Neural cell (in vitro differentiated cells): ENCODE data around the gene KHK. TPM values are rescaled to one million over a fixed set of nuclear protein-coding genes. Genes with fewer than 3 reads are reported as not detected.

Experiments
- H2AFZ ChIP-seq: fragments of 200-600, 300-800 bp; sonication (generic), shearing (Covaris generic); 2 replicates; pipeline ENCODE4 v1.6.0; 2014; ENCODE audit warnings: low read depth, mild to moderate bottlenecking, antibody characterized with exemption, low read length, moderate library complexity
- H3F3A ChIP-seq: fragments of 200-600 bp; shearing (Covaris generic); 2 replicates; pipeline ENCODE4 v1.6.1; 2016; ENCODE audit warnings: mild to moderate bottlenecking, moderate library complexity, mixed read lengths, antibody characterized with exemption, low read length; ENCODE audit not compliant: insufficient read depth, poor library complexity, severe bottlenecking
- H3K27ac ChIP-seq: fragments of 200-600, 300-800 bp; sonication (generic), shearing (Covaris generic); 2 replicates; pipeline ENCODE4 v1.5.1; 2014; ENCODE audit warnings: mild to moderate bottlenecking, low read length, moderate library complexity
- H3K27me3 ChIP-seq: fragments of 300-800, 200-600 bp; sonication (generic), shearing (Covaris generic); 2 replicates; pipeline ENCODE4 v1.6.0; 2014; ENCODE audit warnings: mild to moderate bottlenecking, low read depth, low read length, moderate library complexity; ENCODE audit not compliant: insufficient read depth
- H3K36me3 ChIP-seq: fragments of 300-800, 200-600 bp; sonication (generic), shearing (Covaris generic); 2 replicates; pipeline ENCODE4 v1.5.1; 2014; ENCODE audit warnings: mild to moderate bottlenecking, antibody characterized with exemption, low read length, moderate library complexity; ENCODE audit not compliant: insufficient read depth
- H3K4me2 ChIP-seq: fragments of 300-800, 200-600 bp; sonication (generic), shearing (Covaris generic); 2 replicates; pipeline ENCODE4 v1.6.0; 2014; ENCODE audit warnings: mild to moderate bottlenecking, low read length
- H3K4me3 ChIP-seq: fragments of 300-800, 200-600 bp; sonication (generic), shearing (Covaris generic); 2 replicates; pipeline ENCODE4 v1.5.1; 2014; ENCODE audit warnings: mild to moderate bottlenecking, low read length, moderate library complexity
- H3K79me2 ChIP-seq: fragments of 200-600 bp; shearing (Covaris generic); replicated peaks from 2 replicates; pipeline ENCODE4 v1.6.0; 2014; ENCODE audit warnings: mild to moderate bottlenecking, low read length, moderate library complexity; ENCODE audit not compliant: insufficient read depth
- H3K9ac ChIP-seq: fragments of 300-800, 200-600 bp; sonication (generic), shearing (Covaris generic); 2 replicates; pipeline ENCODE4 v1.6.1; 2016; ENCODE audit warnings: mild to moderate bottlenecking, low read length, mixed read lengths
- H3K9me2 ChIP-seq: fragments of 200-600 bp; shearing (Covaris generic); 2 replicates; pipeline ENCODE4 v1.6.1; 2016; ENCODE audit warnings: mild to moderate bottlenecking, low read length, mixed read lengths; ENCODE audit not compliant: insufficient read depth
- H3K9me3 ChIP-seq: fragments of 200-600, 300-800 bp; sonication (generic), shearing (Covaris generic); 2 replicates; pipeline ENCODE4 v1.6.1; 2016; ENCODE audit warnings: mild to moderate bottlenecking, mixed run types, low read length, moderate library complexity, mixed read lengths
- H4K20me1 ChIP-seq: fragments of 200-600 bp; shearing (Covaris generic); 2 replicates; pipeline ENCODE4 v1.6.1; 2016; ENCODE audit warnings: mild to moderate bottlenecking, mixed run types; ENCODE audit not compliant: insufficient read depth
- CTCF ChIP-seq: fragments of 450-650 bp; IDR thresholded peaks from 2 replicates; pipeline ENCODE4 v1.5.1; 2014; ENCODE audit warnings: antibody characterized with exemption, mild to moderate bottlenecking, moderate library complexity; ENCODE audit not compliant: poor library complexity, severe bottlenecking
- EP300 ChIP-seq: fragments of 450-650 bp; conservative IDR thresholded peaks from 2 replicates; pipeline ENCODE4 v1.6.1; 2014; ENCODE audit warnings: antibody characterized with exemption, mild to moderate bottlenecking, moderate library complexity; ENCODE audit not compliant: poor library complexity, severe bottlenecking
- EZH2 ChIP-seq: fragments of 200-600, 300-800 bp; shearing (Covaris generic), sonication (generic); IDR thresholded peaks from 2 replicates; pipeline ENCODE4 v1.6.1; 2014; ENCODE audit warnings: antibody characterized with exemption, low read length, borderline replicate concordance, mild to moderate bottlenecking; ENCODE audit not compliant: insufficient read depth, poor library complexity, severe bottlenecking
- MXI1 ChIP-seq: fragments of 450-650 bp; conservative IDR thresholded peaks from 2 replicates; pipeline ENCODE4 v1.6.1; 2014; ENCODE audit warnings: antibody characterized with exemption, mild to moderate bottlenecking; ENCODE audit not compliant: poor library complexity, severe bottlenecking
- POLR2AphosphoS5 ChIP-seq: IDR thresholded peaks from 2 replicates; pipeline ENCODE4 v1.6.1; 2012
- RAD21 ChIP-seq: fragments of 450-650 bp; conservative IDR thresholded peaks from 2 replicates; pipeline ENCODE4 v1.6.1; 2014; ENCODE audit warnings: antibody characterized with exemption, mild to moderate bottlenecking, moderate library complexity
- REST ChIP-seq: IDR thresholded peaks from 2 replicates; pipeline ENCODE4 v1.6.1; 2012; ENCODE audit warnings: borderline replicate concordance
- SMC3 ChIP-seq: fragments of 450-650 bp; conservative IDR thresholded peaks from 2 replicates; pipeline ENCODE4 v1.6.1; 2014; ENCODE audit warnings: antibody characterized with exemption, mild to moderate bottlenecking, moderate library complexity; ENCODE audit not compliant: poor library complexity
- TAF1 ChIP-seq: IDR thresholded peaks from 2 replicates; pipeline ENCODE4 v1.6.1; 2012; ENCODE audit warnings: low read depth
- polyA plus RNA-seq: library from polyadenylated mRNA; depleted of rRNA; stranded (reverse); fragments of >200 nt; gene quantifications from 2 replicates; pipeline ENCODE4 v1.2.3, GENCODE V29; 2014

The KHK gene
- polyA plus RNA-seq, 1 donor from 2014 or later = 4.1 TPM

GRCh38 chr2:27097341-27097740, 10.8 kb downstream of the KHK start:
- Histone ChIP-seq H2AFZ (no peak overlapping the region), H3K9ac (no peak overlapping the region), H3K79me2 (no peaks in the 10 kb centered on the region), H3F3A (no peaks in the 10 kb centered on the region), H3K9me2 (no peaks in the 10 kb centered on the region), H3K27me3 (no peaks in the 10 kb centered on the region), H3K4me3 (no peak overlapping the region), H4K20me1 (no peaks in the 10 kb centered on the region), H3K4me2 (no peak overlapping the region), H3K27ac (no peak overlapping the region), H3K9me3 (no peaks in the 10 kb centered on the region), H3K36me3 (no peaks in the 10 kb centered on the region)
- TF ChIP-seq SMC3 (no peak), EZH2 (no peak), RAD21 (no peak), MXI1 (no peak), POLR2AphosphoS5 (no peak), CTCF (no peak), REST (no peak), EP300 (no peak), TAF1 (no peak)

GRCh38 chr2:27099334-27099955, 12.9 kb downstream of the KHK start:
- no peak for TF ChIP-seq REST
- TF ChIP-seq EZH2 = no peak
- no peak for TF ChIP-seq EP300
- no peak for TF ChIP-seq TAF1
- TF ChIP-seq CTCF = no peak
- no peak for TF ChIP-seq RAD21
- TF ChIP-seq POLR2AphosphoS5 = no peak
- no peak for TF ChIP-seq SMC3
- Histone ChIP-seq H4K20me1 (no peaks in the 10 kb centered on the region), H3K79me2 (no peaks in the 10 kb centered on the region), H3K4me3 (no peak overlapping the region), H3K27ac (no peak overlapping the region), H3K27me3 (no peaks in the 10 kb centered on the region), H3K4me2 (no peak overlapping the region), H3F3A (no peaks in the 10 kb centered on the region), H3K9me2 (no peaks in the 10 kb centered on the region), H3K9ac (no peak overlapping the region), H2AFZ (no peak overlapping the region), H3K36me3 (no peaks in the 10 kb centered on the region), H3K9me3 (no peaks in the 10 kb centered on the region)
